Activated CD4-positive, alpha-beta memory T cell treated with anti-CD3 and anti-CD28 coated beads for 36 hours (primary cell): Measurements from ENCODE around the gene LHFPL3. TPM values are rescaled to one million over a fixed set of nuclear protein-coding genes. Genes with fewer than 3 reads are reported as not detected.

Experiments used
- CTCF ChIA-PET: fragments of 350-600 bp; sonication (Branson Sonifier 250); formaldehyde crosslinking; loops from one replicate; lab custom pipeline; 2021; ENCODE audit warnings: antibody characterized with exemption, inconsistent platforms; lab: Charles Lee
- POLR2A ChIA-PET: fragments of 350-600 bp; sonication (Branson Sonifier 250); formaldehyde crosslinking; loops from one replicate; lab custom pipeline; 2021; ENCODE audit warnings: antibody characterized with exemption; lab: Charles Lee
- DNase-seq: peaks from one replicate; pipeline ENCODE4 v3.0.0-alpha.2; 2020
- H3K27ac Mint-ChIP-seq: one replicate; pipeline ENCODE4 v1.8.0; 2021; ENCODE audit warnings: mixed read lengths
- H3K27me3 Mint-ChIP-seq: one replicate; pipeline ENCODE4 v1.8.0; 2021; ENCODE audit warnings: mixed read lengths
- H3K36me3 Mint-ChIP-seq: one replicate; pipeline ENCODE4 v1.8.0; 2021; ENCODE audit warnings: mixed read lengths
- H3K4me1 Mint-ChIP-seq: one replicate; pipeline ENCODE4 v1.8.0; 2021; ENCODE audit warnings: low read depth, mixed read lengths
- H3K4me3 Mint-ChIP-seq: one replicate; pipeline ENCODE4 v1.8.0; 2021; ENCODE audit warnings: mild to moderate bottlenecking, mixed read lengths
- H3K9me3 Mint-ChIP-seq: one replicate; pipeline ENCODE4 v1.8.0; 2021; ENCODE audit warnings: mixed read lengths
- intact Hi-C: fragments of 100-400 bp; cut with micrococcal nuclease; formaldehyde crosslinking; loops from one replicate; pipeline ENCODE4 v1.15.1; 2023
- total RNA-seq, 2 experiments: library from RNA; stranded (reverse); gene quantifications; one replicate each; pipeline ENCODE4 v1.2.3, GENCODE V29; 2021

Gene LHFPL3
- total RNA-seq, 2 experiments from 2014 or later = not detected

DNA sequence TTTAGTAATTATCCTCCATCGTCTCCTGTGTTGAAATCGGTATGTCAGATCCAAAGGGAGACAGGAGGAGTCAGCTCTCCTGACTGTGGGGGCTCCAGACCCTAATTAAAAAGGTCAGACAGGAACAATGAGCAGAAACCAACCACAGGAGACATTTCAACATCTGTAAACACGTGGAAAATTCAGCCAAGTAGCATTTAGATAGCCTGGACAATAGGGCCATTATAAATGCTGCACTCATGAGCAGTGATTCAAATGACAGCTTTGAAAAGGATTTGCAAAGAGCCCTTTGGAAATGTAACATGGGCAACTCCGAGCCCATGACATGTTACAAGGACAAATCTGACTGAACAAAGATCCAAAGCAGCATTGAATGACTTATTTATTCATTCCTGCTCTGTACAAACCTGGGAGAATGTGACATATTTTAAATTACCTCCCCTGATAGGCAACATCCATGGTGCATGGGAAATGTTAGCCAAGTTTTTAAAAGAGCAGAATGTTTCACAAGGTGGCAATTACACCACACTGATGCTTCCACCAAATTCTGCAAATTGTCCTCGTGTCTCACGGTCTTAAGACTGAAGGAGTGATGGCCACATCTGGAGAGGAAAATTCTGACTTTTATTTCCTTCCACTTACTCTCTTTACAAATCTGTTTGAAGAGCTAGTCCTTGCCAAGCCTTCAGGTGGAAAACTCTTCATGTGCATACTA lies 572.3 kb downstream of the LHFPL3 start:
- peaks cover 4% of the 10 kb centered on the region for H3K27me3 Mint-ChIP-seq
- no peaks in the 10 kb centered on the region for H3K36me3 Mint-ChIP-seq
- H3K4me3 Mint-ChIP-seq = no peak overlapping the region
- POLR2A ChIA-PET = no interaction called here
- intact Hi-C loops = no loop called here
- H3K27ac Mint-ChIP-seq = no peak overlapping the region
- no peak for DNase-seq
- H3K4me1 Mint-ChIP-seq = peaks cover 4% of the 10 kb centered on the region
- CTCF ChIA-PET = interaction anchor here (2.0 to 2.2 kb wide), 2 partner anchors 17 kb away, joined by 12 to 14 read pairs; no protein-coding TSS in a partner anchor
- H3K9me3 Mint-ChIP-seq = no peaks in the 10 kb centered on the region

DNA sequence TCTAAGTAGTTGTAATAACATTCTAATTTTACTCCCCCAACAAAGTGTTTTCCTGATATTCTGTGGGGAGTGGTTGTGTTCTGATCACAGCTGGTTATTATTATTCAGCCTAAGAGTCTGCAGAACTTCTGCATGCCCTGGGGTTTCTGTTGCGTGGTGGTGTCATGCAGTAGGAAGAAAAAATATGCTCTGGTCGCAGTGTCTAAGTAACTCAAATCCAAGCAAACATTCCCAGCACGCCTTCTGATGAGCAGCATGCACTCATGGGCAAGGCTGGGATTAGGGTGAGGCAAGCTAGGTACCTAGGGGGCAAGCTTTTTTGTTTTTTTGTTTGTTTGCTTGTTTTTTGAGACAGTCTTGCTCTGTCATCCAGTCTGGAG lies 572.8 kb downstream of the LHFPL3 start:
- intact Hi-C loops = no loop called here
- H3K36me3 Mint-ChIP-seq = no peaks in the 10 kb centered on the region
- peaks cover 4% of the 10 kb centered on the region for H3K4me1 Mint-ChIP-seq
- no peaks in the 10 kb centered on the region for H3K9me3 Mint-ChIP-seq
- no peak overlapping the region for H3K27ac Mint-ChIP-seq
- H3K4me3 Mint-ChIP-seq = no peak overlapping the region
- peaks cover 8% of the 10 kb centered on the region for H3K27me3 Mint-ChIP-seq
- POLR2A ChIA-PET = no interaction called here
- CTCF ChIA-PET = interaction anchor here (2.2 kb wide), 1 partner anchor 18 kb away, joined by 14 read pairs; no protein-coding TSS in a partner anchor
- no peak for DNase-seq

DNA sequence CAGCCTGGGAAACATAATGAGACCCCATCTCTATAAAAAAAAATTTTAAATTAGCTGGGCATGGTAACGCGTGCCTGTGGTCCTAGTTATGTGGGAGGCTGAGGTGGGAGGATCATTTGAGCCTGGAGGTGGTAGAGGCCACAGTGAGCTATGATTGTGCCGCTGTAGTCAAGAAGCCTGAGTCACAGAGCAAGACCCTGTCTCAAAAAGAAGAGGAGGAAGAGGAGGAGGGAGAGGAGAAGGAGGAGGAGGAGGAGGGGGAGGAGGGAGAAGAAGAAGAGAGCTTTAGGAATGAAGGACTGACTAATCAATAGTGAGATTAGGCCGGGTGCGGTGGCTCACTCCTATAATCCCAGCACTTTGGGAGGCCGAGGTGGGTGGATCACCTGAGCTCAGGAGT lies 573.8 kb downstream of the LHFPL3 start:
- H3K27me3 Mint-ChIP-seq = peaks cover 11% of the 10 kb centered on the region
- intact Hi-C loops = no loop called here
- ChIA-PET CTCF (interaction anchor here (0.7 to 2.2 kb wide), 2 partner anchors 17 to 19 kb away, joined by 3 to 14 read pairs; no protein-coding TSS in a partner anchor), POLR2A (no interaction called here)
- no peak overlapping the region for H3K4me3 Mint-ChIP-seq
- H3K27ac Mint-ChIP-seq = no peak overlapping the region
- no peaks in the 10 kb centered on the region for H3K9me3 Mint-ChIP-seq
- H3K4me1 Mint-ChIP-seq = peaks cover 3% of the 10 kb centered on the region
- no peaks in the 10 kb centered on the region for H3K36me3 Mint-ChIP-seq
- no peak for DNase-seq

DNA sequence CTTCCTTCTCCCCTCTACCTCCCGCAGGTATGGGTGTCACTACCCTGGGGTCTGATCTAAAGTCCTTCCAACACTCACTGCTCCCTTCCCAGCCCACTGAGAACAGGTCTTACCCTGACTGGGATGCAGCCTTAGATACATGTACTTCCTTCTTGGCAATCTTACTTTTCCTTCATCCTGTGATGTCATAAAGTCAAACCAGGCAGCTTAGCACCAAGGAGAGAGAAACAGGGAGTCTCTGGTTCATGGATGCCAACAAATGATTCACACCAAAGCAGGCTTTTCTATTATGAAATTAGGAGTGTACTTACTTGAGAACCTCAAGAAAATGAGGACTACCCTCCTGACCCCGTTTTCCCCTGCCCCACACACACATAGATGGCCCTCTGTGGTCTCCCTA lies 574.6 kb downstream of the LHFPL3 start:
- intact Hi-C loops = no loop called here
- Mint-ChIP-seq H3K9me3 (no peaks in the 10 kb centered on the region), H3K4me1 (no peaks in the 10 kb centered on the region), H3K36me3 (no peaks in the 10 kb centered on the region), H3K4me3 (no peak overlapping the region), H3K27ac (no peak overlapping the region), H3K27me3 (peaks cover 11% of the 10 kb centered on the region)
- ChIA-PET POLR2A (no interaction called here), CTCF (interaction anchor here (2.2 kb wide), 1 partner anchor 20 kb away, joined by 14 read pairs; no protein-coding TSS in a partner anchor)
- no peak for DNase-seq

DNA sequence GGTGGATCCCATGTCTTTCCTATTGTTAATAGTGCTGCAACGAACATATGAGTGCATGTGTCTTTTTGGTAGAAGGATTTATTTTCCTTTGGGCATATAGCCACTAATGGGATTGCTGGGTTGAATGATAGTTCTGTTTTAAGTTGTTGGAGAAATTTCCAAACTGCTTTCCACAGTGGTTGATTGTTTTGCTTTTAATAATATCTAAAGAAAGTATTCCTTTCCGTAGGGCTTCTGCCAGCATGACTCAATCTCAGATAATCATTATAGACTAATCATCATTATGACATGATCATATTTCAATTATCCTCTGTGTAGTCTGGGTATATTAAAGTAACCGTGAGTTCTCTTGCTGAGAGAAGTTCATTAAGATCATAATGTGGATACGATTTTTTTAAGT lies 575.4 kb downstream of the LHFPL3 start:
- intact Hi-C loops = no loop called here
- DNase-seq = no peak
- Mint-ChIP-seq H3K27ac (no peak overlapping the region), H3K4me3 (no peak overlapping the region), H3K27me3 (peaks cover 11% of the 10 kb centered on the region), H3K9me3 (no peaks in the 10 kb centered on the region), H3K4me1 (no peaks in the 10 kb centered on the region), H3K36me3 (no peaks in the 10 kb centered on the region)
- POLR2A ChIA-PET = no interaction called here
- CTCF ChIA-PET = no interaction called here

DNA sequence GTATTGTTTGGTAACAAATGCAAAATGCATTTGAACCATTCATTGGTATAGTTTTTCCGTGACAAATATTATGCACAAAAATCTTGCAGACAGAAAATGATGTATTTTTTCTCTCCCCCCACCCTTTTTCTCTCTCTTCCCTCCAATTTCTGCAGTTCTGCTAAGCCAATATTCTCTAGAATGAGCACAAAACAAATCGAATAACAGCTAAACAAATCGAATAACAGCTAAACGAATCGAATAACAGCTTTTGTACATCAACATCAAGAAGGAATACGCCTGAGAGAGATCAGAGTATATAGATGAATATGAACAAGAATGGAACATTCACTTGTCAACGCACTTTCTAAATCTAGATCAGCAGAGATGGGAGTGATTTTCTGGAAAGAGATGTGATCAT lies 577.6 kb downstream of the LHFPL3 start:
- POLR2A ChIA-PET = no interaction called here
- H3K4me3 Mint-ChIP-seq = no peak overlapping the region

DNA sequence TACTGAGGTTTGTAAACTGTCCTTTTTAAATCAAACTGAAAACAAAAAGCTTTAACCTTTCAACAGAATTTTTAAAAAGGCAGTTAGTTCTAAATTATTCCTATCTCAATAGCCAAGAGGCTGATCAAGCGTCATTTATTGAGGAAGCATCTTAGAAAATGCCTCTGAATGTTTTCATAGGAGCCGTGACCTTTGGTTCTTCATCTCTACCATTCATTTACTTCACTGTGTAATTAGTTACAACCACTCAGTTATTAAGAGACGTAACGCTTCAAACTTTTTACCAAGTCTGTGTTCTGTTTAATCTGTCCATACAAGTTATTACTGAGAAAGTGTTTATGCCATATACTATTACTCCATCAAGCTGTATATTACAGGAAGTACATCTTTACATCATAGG lies 578.2 kb downstream of the LHFPL3 start:
- ChIA-PET POLR2A (no interaction called here), CTCF (interaction anchor here (5.0 kb wide), 1 partner anchor 23 kb away, joined by 25 read pairs; no protein-coding TSS in a partner anchor)
- Mint-ChIP-seq H3K27me3 (peaks cover 11% of the 10 kb centered on the region), H3K4me3 (no peak overlapping the region), H3K9me3 (no peaks in the 10 kb centered on the region), H3K4me1 (no peaks in the 10 kb centered on the region), H3K36me3 (no peaks in the 10 kb centered on the region), H3K27ac (no peak overlapping the region)
- DNase-seq = no peak
- intact Hi-C loops = no loop called here

More for the DNA sequence above, 577.6 kb downstream of the LHFPL3 start:
- intact Hi-C loops = no loop called here
- no peak for DNase-seq
- Mint-ChIP-seq H3K36me3 (no peaks in the 10 kb centered on the region), H3K9me3 (no peaks in the 10 kb centered on the region), H3K4me1 (no peaks in the 10 kb centered on the region), H3K27ac (no peak overlapping the region), H3K27me3 (peaks cover 11% of the 10 kb centered on the region)
- CTCF ChIA-PET = interaction anchor here (1.2 to 5.0 kb wide), 2 partner anchors 22 to 674 kb away, joined by 4 to 25 read pairs; no protein-coding TSS in a partner anchor

DNA sequence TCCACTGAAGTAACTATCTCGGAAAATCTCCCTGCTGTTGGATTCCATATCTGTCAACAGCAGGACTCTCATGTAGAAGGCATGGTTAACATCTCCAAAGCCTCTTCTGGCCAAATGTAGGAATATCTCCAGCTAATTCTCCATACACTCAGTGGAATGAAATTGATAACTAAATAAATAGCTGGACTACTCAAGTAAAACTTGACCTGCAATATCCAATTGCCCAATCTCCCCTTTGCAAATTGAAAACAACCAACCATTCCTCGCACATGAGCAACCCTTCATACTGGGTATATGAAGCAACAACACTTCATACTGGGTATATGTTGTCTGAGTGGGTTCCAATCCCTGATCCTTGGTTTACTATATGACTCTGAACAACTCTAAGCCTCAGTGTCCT lies 580.2 kb downstream of the LHFPL3 start:
- CTCF ChIA-PET = interaction anchor here (5.0 kb wide), 1 partner anchor 25 kb away, joined by 25 read pairs; no protein-coding TSS in a partner anchor
- intact Hi-C loops = no loop called here
- no peak overlapping the region for H3K27ac Mint-ChIP-seq
- H3K4me3 Mint-ChIP-seq = no peak overlapping the region
- H3K36me3 Mint-ChIP-seq = no peaks in the 10 kb centered on the region
- peaks cover 11% of the 10 kb centered on the region for H3K27me3 Mint-ChIP-seq
- no peaks in the 10 kb centered on the region for H3K9me3 Mint-ChIP-seq
- POLR2A ChIA-PET = no interaction called here
- DNase-seq = no peak
- H3K4me1 Mint-ChIP-seq = no peaks in the 10 kb centered on the region

DNA sequence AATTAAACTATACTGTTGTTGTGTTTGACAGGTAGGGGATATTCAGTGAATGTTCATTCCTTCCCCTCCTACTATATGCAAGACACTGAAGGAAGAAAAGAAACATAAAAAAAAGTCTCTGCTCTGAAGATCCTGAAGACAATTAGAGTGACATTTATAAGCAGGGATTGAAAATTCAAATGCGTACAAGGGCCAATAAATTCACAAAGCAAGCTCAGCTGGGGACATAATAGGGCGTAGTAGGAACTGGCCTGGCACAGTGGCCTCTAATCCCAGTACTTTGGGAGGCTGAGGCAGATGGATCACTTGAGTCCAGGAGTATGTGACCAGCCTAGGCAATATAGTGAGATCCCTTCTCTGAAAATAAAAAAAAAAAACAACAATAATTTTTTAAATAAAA lies 580.7 kb downstream of the LHFPL3 start:
- Mint-ChIP-seq H3K9me3 (no peaks in the 10 kb centered on the region), H3K4me3 (no peak overlapping the region), H3K27ac (no peak overlapping the region), H3K27me3 (peaks cover 9% of the 10 kb centered on the region), H3K36me3 (no peaks in the 10 kb centered on the region), H3K4me1 (no peaks in the 10 kb centered on the region)
- no peak for DNase-seq
- CTCF ChIA-PET = interaction anchor here (5.0 kb wide), 1 partner anchor 26 kb away, joined by 25 read pairs; no protein-coding TSS in a partner anchor
- POLR2A ChIA-PET = no interaction called here
- intact Hi-C loops = no loop called here

DNA sequence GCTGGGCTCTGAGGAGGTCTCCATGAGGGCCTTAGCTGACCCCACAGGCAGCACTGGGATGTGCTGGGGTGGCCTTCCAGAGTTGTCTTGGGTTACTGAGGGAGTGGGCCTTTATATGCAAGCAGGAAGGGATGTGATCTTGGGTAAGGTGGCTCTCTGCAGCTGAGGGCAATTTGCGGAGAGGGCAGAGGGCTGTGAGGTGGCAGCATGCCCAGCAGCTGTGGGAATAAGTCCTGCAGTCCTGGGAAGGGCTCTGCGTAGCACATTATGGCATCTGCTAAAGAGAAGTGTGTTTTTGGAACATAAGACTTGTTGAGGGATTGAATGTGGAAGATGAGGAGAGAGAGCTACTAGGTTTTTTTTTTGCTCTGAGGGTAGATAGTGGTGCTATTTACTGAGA lies 586.0 kb downstream of the LHFPL3 start:
- POLR2A ChIA-PET = no interaction called here

DNA sequence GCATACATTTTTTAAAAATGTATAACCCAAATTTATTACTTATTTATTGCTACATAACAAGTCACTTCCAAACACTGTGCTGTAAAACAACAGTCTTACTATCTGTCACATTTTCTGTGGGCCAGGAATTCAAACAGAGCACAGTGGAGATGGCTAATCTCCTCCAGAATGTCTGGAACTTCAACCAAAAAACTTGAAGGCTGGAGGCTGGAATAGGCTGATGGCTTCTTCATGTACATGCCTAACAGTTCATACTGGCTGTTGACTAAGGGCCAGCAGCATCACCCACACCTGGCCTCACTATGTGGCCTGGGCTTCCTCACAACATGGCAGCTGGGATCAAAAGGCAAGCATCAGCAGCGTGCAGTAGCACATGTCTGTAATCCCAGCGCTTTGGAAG lies 593.2 kb downstream of the LHFPL3 start:
- no peaks in the 10 kb centered on the region for H3K36me3 Mint-ChIP-seq
- intact Hi-C loops = loop anchor here (5.0 kb wide), 4 partner anchors 121 to 566 kb away; no protein-coding TSS in a partner anchor
- ChIA-PET POLR2A (no interaction called here), CTCF (interaction anchor here (0.8 to 10.2 kb wide), 9 partner anchors 27 to 667 kb away, joined by 3 to 159 read pairs (median 5); no protein-coding TSS in a partner anchor)
- H3K27me3 Mint-ChIP-seq = no peaks in the 10 kb centered on the region
- DNase-seq = no peak
- no peaks in the 10 kb centered on the region for H3K9me3 Mint-ChIP-seq
- no peak overlapping the region for H3K27ac Mint-ChIP-seq
- no peak overlapping the region for H3K4me3 Mint-ChIP-seq
- peaks cover 4% of the 10 kb centered on the region for H3K4me1 Mint-ChIP-seq

More for the DNA sequence above, 586.0 kb downstream of the LHFPL3 start:
- Mint-ChIP-seq H3K27me3 (no peaks in the 10 kb centered on the region), H3K4me1 (no peaks in the 10 kb centered on the region), H3K9me3 (no peaks in the 10 kb centered on the region), H3K4me3 (no peak overlapping the region), H3K36me3 (no peaks in the 10 kb centered on the region), H3K27ac (no peak overlapping the region)
- DNase-seq = no peak
- CTCF ChIA-PET = interaction anchor here (1.7 to 1.8 kb wide), 2 partner anchors 8 to 31 kb away, joined by 4 to 8 read pairs; no protein-coding TSS in a partner anchor
- intact Hi-C loops = no loop called here

DNA sequence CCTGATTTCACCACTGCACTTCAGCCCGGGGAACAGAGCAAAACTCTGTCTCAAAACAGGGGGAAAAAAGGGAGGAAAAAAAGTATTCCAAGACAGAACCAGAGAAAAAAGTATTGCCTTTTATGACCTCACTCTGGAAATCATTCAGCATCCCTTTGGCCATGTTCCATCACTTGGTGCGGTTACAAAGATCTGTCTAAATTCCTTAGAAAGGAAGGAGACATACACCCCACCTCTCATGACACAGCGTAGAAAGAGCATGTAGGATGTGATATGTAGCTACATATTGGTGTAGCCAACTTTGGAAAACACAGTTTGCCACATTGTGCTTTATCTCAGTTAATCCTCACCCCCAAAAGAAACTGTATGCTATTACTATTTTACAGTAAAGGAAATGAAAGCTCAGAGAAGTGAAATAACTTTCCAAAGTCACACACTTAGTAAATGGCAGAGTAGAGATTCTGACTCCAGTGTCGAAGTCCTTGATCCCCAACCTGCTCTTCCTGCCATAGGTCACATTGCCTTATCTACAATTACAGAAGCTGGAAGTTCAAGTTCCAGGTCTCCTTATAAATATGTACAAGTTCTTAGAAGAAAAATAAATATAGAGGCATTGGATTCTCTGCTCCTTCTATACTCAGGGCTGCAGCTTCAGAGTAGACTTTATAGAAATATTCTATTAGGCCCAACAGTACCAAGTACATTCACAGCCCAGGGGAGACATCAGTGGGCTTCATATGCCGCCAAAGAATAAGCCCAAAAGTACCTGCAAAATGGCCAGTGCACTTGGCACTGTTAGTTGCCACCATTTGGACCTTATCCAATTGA lies 594.0 kb downstream of the LHFPL3 start:
- peaks cover 4% of the 10 kb centered on the region for H3K4me1 Mint-ChIP-seq
- H3K27ac Mint-ChIP-seq = no peak overlapping the region
- POLR2A ChIA-PET = no interaction called here
- no peak overlapping the region for H3K4me3 Mint-ChIP-seq
- H3K27me3 Mint-ChIP-seq = no peaks in the 10 kb centered on the region
- H3K9me3 Mint-ChIP-seq = no peaks in the 10 kb centered on the region
- no peak for DNase-seq
- CTCF ChIA-PET = interaction anchor here (0.6 to 10.2 kb wide), 11 partner anchors 9 to 666 kb away, joined by 3 to 76 read pairs (median 4); no protein-coding TSS in a partner anchor
- intact Hi-C loops = loop anchor here (1.0 to 5.0 kb wide), 8 partner anchors 21 to 667 kb away; no protein-coding TSS in a partner anchor
- H3K36me3 Mint-ChIP-seq = no peaks in the 10 kb centered on the region
